HEK293 (cell line): ENCODE results near the gene NPY.

Source experiments
- CTCF ChIP-seq: fragments of 450-650 bp; formaldehyde crosslinking; IDR thresholded peaks from 2 replicates; pipeline ENCODE4 v1.5.1; 2016; ENCODE audit warnings: missing biosample characterization, missing genetic modification characterization
- ZFHX2 ChIP-seq: fragments of 450-650 bp; formaldehyde crosslinking; conservative IDR thresholded peaks from 2 replicates; pipeline ENCODE4 v1.5.1; 2016; ENCODE audit warnings: missing biosample characterization, missing genetic modification characterization
- ZNF707 ChIP-seq: fragments of 450-650 bp; formaldehyde crosslinking; IDR thresholded peaks from 2 replicates; pipeline ENCODE4 v1.5.1; 2016; ENCODE audit warnings: missing biosample characterization, missing genetic modification characterization

DNA sequence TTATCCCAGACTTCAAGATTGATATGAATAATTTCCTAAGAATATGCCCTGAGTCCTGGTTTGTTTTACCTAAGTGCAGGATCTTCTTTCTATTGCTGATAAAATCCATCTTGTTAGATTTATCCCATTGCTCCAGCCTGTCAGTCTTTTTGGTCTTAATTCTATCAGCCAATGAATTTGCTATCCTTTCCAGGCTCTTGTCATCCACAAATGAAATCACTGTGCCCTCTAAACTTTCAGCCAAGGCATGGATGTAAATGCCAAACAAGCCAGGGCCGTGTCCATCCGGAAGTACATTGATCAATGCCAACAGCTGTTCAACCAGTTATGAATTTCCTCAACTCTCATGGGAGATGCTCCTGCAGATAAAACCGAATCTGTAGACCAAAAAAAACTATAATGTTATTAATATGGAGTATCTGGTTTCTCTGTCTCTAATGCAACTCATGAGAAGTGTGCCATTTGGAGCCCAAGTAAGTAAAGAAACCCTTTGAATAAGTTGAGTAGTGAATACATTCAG lies 40.0 kb downstream of the NPY start:
- TF ChIP-seq ZFHX2 (no peak), ZNF707 (no peak), CTCF (tag by site-specific recombination) (no peak)
